Ishikawa (cell line): ENCODE data around the gene CCDC68.

Experiments used
- CEBPB ChIP-seq: IDR thresholded peaks from 2 replicates; pipeline ENCODE4 v1.6.1; 2012
- CREB1 ChIP-seq: IDR thresholded peaks from 2 replicates; pipeline ENCODE4 v1.6.1; 2012; ENCODE audit warnings: low read depth
- EGR1 ChIP-seq: IDR thresholded peaks from 2 replicates; pipeline ENCODE4 v1.6.1; 2012
- EP300 ChIP-seq: IDR thresholded peaks from 2 replicates; pipeline ENCODE4 v1.6.1; 2012; ENCODE audit warnings: borderline replicate concordance
- FOXM1 ChIP-seq: IDR thresholded peaks from 2 replicates; pipeline ENCODE4 v1.6.1; 2012; ENCODE audit warnings: low read depth, borderline replicate concordance
- NFIC ChIP-seq: IDR thresholded peaks from 2 replicates; pipeline ENCODE4 v1.6.1; 2012
- RAD21 ChIP-seq: IDR thresholded peaks from 2 replicates; pipeline ENCODE4 v1.6.1; 2012; ENCODE audit warnings: low read depth
- TAF1 ChIP-seq: IDR thresholded peaks from 2 replicates; pipeline ENCODE4 v1.6.1; 2012; ENCODE audit warnings: low read depth, mild to moderate bottlenecking
- TCF12 ChIP-seq: IDR thresholded peaks from 2 replicates; pipeline ENCODE4 v1.6.1; 2012; ENCODE audit warnings: low read depth
- TEAD4 ChIP-seq: IDR thresholded peaks from 2 replicates; pipeline ENCODE4 v1.6.1; 2012
- YY1 ChIP-seq: IDR thresholded peaks from 2 replicates; pipeline ENCODE4 v1.6.1; 2012; ENCODE audit warnings: low read depth
- ZBTB7A ChIP-seq: IDR thresholded peaks from 2 replicates; pipeline ENCODE4 v1.6.1; 2012; ENCODE audit warnings: low read depth
- TF ChIP-seq, protein P1 (sequence below): IDR thresholded peaks from 2 replicates; pipeline ENCODE4 v1.6.1; 2012
- TF ChIP-seq, protein P2 (sequence below): IDR thresholded peaks from 2 replicates; pipeline ENCODE4 v1.6.1; 2012
- TF ChIP-seq, protein P3 (sequence below): IDR thresholded peaks from 2 replicates; pipeline ENCODE4 v1.6.1; 2012; ENCODE audit warnings: low read depth, mild to moderate bottlenecking

Gene CCDC68

GRCh38 chr18:54875063-54875462 is 84.2 kb downstream of the CCDC68 start:
- TF ChIP-seq EGR1 (no peak), FOXM1 (no peak), CREB1 (no peak), TAF1 (no peak), EP300 (no peak), CEBPB (no peak), YY1 (no peak), TEAD4 (no peak)
- TF ChIP-seq, protein P1, sequence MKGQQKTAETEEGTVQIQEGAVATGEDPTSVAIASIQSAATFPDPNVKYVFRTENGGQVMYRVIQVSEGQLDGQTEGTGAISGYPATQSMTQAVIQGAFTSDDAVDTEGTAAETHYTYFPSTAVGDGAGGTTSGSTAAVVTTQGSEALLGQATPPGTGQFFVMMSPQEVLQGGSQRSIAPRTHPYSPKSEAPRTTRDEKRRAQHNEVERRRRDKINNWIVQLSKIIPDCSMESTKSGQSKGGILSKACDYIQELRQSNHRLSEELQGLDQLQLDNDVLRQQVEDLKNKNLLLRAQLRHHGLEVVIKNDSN: no peak

DNA sequence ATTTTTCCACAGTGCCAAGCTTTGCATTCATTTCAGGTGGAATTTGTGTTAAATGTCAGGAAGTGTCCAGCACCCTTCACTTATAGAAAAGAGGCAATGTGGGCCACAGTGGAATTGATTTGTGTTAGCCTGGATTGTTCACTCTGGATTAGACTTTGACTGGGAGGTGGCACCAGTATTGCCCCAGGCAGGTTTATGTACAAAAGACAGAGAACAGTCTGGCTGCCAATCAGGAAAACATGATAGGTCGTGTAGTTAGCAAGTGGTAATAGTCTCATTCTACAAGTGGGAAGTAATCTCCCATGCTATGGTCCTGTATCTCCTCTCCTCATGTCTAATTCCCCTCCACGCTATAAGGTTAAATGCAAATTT is 85.4 kb downstream of the CCDC68 start:
- TF ChIP-seq CEBPB (no peak), TCF12 (no peak), EP300 (no peak), EGR1 (no peak), ZBTB7A (no peak), CREB1 (no peak), RAD21 (no peak), YY1 (no peak), TEAD4 (no peak), FOXM1 (no peak), TAF1 (no peak), NFIC (no peak)
- TF ChIP-seq, protein P2, sequence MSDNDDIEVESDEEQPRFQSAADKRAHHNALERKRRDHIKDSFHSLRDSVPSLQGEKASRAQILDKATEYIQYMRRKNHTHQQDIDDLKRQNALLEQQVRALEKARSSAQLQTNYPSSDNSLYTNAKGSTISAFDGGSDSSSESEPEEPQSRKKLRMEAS: no peak
- TF ChIP-seq, protein P1: no peak
- TF ChIP-seq, protein P3, sequence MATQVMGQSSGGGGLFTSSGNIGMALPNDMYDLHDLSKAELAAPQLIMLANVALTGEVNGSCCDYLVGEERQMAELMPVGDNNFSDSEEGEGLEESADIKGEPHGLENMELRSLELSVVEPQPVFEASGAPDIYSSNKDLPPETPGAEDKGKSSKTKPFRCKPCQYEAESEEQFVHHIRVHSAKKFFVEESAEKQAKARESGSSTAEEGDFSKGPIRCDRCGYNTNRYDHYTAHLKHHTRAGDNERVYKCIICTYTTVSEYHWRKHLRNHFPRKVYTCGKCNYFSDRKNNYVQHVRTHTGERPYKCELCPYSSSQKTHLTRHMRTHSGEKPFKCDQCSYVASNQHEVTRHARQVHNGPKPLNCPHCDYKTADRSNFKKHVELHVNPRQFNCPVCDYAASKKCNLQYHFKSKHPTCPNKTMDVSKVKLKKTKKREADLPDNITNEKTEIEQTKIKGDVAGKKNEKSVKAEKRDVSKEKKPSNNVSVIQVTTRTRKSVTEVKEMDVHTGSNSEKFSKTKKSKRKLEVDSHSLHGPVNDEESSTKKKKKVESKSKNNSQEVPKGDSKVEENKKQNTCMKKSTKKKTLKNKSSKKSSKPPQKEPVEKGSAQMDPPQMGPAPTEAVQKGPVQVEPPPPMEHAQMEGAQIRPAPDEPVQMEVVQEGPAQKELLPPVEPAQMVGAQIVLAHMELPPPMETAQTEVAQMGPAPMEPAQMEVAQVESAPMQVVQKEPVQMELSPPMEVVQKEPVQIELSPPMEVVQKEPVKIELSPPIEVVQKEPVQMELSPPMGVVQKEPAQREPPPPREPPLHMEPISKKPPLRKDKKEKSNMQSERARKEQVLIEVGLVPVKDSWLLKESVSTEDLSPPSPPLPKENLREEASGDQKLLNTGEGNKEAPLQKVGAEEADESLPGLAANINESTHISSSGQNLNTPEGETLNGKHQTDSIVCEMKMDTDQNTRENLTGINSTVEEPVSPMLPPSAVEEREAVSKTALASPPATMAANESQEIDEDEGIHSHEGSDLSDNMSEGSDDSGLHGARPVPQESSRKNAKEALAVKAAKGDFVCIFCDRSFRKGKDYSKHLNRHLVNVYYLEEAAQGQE: no peak

DNA sequence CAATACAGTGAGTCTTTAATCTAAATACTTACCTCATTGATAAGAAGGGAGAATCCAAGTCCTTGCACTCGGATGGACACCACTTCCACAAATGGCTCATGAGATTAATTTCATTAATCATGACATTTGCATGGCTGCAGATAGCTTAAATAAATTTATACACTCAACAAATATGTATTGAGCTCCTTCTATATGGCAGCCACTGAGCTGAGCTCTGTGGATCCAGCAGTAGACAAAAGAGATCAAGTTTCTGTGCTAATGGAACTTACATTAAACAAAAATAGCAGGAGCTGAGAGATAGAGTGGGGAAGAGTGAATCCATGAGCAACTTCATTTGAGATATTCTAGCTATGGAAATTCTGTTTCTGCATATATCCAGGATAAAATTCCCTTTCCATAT is 86.6 kb downstream of the CCDC68 start:
- no peak for TF ChIP-seq EP300
- TF ChIP-seq FOXM1: no peak
- no peak for TF ChIP-seq CEBPB

GRCh38 chr18:54871231-54871630 is 88.0 kb downstream of the CCDC68 start:
- TF ChIP-seq YY1 (no peak), EGR1 (no peak), TAF1 (no peak), CEBPB (no peak), NFIC (no peak), TCF12 (no peak), ZBTB7A (no peak), RAD21 (no peak), EP300 (no peak), CREB1 (no peak), FOXM1 (no peak), TEAD4 (no peak)
- TF ChIP-seq, protein P3: no peak
- TF ChIP-seq, protein P1: no peak
- TF ChIP-seq, protein P2: no peak

GRCh38 chr18:54867131-54867530 is 92.1 kb downstream of the CCDC68 start:
- TF ChIP-seq, protein P1: no peak
- TF ChIP-seq CEBPB (no peak), TAF1 (no peak), ZBTB7A (no peak), YY1 (no peak), EP300 (no peak), FOXM1 (no peak), NFIC (no peak), EGR1 (no peak), TCF12 (no peak), CREB1 (no peak), TEAD4 (no peak), RAD21 (no peak)
- TF ChIP-seq, protein P2: no peak
- TF ChIP-seq, protein P3: no peak
